ENCODE measurements around the gene TGFBR3L.
A peak's percentile ranks its signal among the peaks of the same experiment; 100 is the strongest.

TGFBR3L gene

DNA sequence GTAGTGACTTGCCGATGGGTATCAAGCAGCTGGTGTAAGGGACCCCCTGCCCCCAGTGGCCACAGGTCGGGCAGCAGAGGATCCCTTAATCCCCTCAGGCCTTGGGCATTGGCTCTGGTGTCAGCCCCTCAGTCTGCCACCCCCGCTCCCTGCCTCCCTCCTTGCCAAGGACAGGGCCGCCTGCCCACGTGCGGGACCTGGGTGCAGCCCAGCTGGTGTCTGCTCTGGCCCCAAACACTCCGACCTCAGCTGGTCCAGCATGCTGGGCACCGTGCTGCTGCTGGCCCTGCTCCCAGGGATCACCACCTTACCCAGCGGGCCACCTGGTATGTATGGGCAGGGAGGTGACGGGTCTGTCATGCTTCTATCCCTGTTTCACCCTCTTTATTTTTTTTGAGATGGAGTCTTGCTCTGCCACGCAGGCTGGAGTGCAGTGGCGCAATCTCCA, at the start of gene TGFBR3L:
Gene TGFBR3L (plus strand): TSS at position 233 of the 448 bp plus-strand sequence.
- in situ Hi-C loops (cut with MboI; ENCODE audit: low pct_unique_long_range_greater_than_20kb, low sequenced_read_pairs) = no loop called here

DNA sequence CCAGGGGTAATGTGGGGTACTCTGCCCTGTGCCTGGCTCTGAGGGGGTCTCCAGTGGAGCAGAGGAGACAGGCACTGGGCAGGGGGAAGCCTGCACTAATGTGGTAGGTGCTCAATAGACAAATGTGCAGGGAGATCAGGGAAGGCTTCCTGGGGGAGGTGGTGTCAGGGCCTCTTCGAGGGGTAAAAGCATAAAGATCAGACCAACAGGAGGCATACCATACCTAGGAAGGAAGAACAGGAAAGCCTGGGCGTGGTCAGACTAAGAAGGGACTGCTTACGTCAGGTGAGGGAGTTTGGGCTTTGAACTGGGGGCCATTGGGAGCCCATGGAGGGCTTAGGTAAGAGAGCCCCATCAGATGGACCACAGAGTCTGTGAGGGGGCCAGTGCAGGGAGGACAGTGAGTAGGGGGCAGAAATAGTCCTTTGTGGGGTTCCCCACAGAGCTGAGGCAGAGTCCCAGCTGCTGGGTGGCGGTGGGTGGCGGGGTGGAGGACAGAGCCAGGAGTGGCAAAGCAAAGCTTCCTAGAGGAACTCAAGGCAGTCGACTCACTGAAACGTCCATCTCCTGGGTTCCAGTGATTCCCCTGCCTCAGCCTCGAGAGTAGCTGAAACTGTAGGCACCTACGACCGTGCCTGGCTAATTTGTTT, 49.2 kb upstream of the TGFBR3L start:
- in situ Hi-C loops (cut with MboI; ENCODE audit: low pct_unique_long_range_greater_than_20kb, low sequenced_read_pairs) = no loop called here
- DNase-seq = no peak

More for the DNA sequence above, at the start of gene TGFBR3L:
- no peak for DNase-seq

GRCh38 chr19:7866399-7867091, 48.1 kb upstream of the TGFBR3L start:
- DNase-seq = no peak
- in situ Hi-C loops (cut with MboI; ENCODE audit: low pct_unique_long_range_greater_than_20kb, low sequenced_read_pairs) = no loop called here

- DNase-seq = no peak
- in situ Hi-C loops (cut with MboI; ENCODE audit: low pct_unique_long_range_greater_than_20kb, low sequenced_read_pairs) = no loop called here
Measured at GRCh38 chr19:7867092-7867844, 47.4 kb upstream of the TGFBR3L start.

- in situ Hi-C loops (cut with MboI; ENCODE audit: low pct_unique_long_range_greater_than_20kb, low sequenced_read_pairs) = no loop called here
- DNase-seq = no peak
Measured at GRCh38 chr19:7868326-7868670, 46.3 kb upstream of the TGFBR3L start.

DNA sequence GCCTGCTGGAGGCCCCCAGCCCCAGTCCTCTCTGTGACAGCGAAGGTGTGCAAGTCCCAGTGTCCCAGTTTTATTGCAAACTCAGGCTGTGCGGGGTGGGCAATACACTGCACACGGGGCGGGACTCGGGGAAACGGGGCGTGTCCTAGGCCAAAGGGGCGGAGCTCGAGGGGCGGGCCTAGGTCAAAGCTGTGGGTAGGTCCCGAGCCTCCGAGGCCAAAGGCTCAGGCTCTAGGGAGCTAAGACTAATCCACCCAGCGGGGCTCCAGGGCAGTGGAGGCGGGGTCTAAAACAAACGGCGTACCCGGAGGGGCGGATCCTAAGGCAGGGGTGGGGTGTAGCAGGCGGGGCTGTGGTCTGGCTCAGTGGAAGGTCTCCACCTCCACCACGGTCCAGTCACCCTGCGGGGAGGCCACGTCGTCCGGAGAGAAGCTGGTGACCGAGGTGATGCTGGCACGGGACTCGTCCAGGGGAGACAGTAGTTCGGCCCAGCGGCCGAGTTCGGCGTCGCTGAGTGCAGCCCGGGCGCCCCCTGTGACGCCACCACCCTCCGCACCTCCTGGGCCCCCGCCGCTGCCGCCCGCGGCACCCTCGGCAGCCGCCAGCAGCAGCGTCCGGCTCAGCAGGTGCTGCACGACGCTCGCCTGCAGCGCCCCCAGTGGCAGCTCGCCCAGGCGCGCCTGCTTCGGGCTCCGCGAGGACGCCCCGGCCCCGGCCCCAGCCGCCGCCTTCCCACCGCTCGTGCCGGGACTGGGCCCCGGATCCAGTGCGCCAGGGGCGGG, 45.8 kb upstream of the TGFBR3L start:
- peak; percentile 92 for DNase-seq
- in situ Hi-C loops (cut with MboI; ENCODE audit: low pct_unique_long_range_greater_than_20kb, low sequenced_read_pairs) = no loop called here

- in situ Hi-C loops (cut with MboI; ENCODE audit: low pct_unique_long_range_greater_than_20kb, low sequenced_read_pairs) = no loop called here
- DNase-seq = peak; percentile 77
Measured at GRCh38 chr19:7869453-7869909, 45.1 kb upstream of the TGFBR3L start.

DNA sequence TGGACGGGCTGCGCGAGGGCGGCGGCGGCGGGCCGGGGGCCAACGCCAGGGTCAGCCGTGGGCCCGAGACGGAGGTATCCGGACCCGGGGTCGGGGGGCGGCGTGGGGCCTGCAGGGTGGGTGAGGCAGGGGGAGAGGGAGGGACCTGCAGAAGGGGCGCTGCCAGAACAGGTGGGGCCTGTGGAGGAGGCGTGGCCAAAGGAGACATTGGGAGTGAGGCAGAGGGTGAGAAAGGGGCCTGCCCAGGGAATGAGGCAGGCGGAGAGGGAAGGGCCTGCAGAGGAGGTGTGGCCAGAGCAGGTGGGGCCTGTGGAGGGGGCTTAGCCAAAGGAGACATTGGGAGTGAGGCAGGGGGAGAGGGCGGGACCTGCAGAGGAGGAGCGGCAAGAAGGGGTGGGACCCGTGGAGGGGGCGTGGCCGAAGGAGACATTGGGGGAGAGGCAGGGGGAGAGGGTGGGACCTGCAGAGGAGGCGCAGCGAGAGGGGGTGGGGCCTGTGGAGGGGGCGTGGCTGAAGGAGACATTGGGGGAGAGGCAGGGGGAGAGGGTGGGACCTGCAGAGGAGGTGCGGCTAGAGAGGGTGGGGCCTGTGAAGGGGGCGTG, 44.6 kb upstream of the TGFBR3L start:
- peak; percentile 92 for DNase-seq
- in situ Hi-C loops (cut with MboI; ENCODE audit: low pct_unique_long_range_greater_than_20kb, low sequenced_read_pairs) = no loop called here

DNA sequence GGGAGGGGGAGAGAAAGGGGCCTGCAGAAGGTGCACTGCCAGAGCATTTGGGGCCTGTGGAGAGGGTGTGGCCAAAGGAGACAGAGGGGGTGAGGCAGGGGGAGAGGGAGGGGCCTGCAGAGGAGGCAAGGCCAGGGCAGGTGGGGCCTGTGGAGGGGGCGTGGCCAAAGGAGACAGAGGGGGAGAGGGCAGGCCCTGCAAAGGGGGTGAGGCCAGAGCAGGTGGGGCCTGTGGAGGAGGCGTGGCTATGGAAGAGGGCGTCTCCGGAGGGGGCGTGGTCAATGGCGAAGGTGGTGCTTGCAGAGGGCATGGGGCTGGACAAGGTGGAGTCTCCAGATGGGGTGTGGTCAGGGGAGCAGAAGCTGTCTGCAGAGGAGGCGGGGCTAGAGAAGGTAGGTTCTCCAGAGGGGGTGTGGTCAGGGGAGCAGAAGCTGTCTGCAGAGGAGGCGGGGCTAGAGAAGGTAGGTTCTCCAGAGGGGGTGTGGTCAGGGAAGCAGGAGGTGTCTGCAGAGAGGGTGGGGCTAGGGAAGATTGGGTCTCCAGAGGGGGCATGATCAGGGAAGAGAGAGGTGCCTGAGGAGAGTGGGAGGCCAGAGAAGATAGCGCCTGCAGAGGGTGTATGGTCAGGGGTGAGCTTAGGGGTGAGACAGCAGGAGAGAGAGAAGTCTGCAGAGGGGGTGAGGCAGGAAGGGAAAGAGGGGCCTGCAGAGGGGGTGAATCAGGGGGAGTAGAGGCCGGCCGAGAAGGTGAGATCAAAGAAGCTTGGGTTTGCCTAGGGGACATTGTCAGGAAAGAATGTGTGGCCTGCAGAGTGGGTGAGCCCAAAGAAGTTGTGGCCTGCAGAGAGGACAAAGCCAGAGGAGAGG, 43.8 kb upstream of the TGFBR3L start:
- peak; percentile 98 for DNase-seq
- in situ Hi-C loops (cut with MboI; ENCODE audit: low pct_unique_long_range_greater_than_20kb, low sequenced_read_pairs) = no loop called here

DNA sequence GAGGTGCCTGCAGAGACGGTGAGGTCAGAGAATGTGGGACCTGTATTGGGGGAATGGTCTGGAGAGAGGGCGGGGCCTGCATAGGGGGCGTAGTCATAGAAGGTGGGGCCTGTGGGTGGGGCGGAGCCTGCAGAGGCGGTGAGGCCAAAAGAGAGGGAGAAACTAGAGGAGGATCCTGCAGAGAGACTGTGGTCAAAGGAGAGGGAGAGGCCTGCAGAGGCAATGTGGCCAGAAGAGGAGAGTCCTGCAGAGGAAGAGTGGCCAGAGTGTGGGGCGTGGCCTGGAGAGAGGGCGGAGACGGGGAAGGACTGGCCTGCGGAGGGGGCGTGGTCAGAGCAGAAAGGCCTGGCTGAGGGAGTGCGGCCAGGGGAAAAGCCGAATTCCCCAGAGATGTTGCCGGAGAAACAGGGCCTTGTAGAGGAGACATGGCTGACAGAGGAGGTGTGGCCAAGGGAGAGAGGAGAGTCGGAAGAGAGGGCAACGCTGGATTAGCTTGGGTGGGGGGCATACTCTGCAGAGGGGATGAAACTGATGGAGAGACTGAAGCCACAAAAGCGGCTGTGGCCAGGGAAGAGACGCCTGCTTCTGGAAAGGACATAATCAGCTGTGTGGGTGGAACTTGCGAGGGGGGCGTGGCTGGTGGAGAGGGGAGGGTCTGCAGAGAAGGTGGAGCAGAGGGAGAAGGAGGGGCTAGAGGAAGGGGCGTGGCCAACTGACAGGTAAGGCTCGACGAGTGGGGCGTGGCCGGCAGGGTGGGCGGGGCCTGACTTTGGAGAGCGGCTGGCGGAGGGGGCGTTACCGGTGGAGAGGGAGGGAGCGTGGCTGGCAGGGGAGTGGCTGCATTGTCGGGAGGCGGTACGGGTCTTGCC, 43.0 kb upstream of the TGFBR3L start:
- peak; percentile 91 for DNase-seq
- in situ Hi-C loops (cut with MboI; ENCODE audit: low pct_unique_long_range_greater_than_20kb, low sequenced_read_pairs) = no loop called here

DNA sequence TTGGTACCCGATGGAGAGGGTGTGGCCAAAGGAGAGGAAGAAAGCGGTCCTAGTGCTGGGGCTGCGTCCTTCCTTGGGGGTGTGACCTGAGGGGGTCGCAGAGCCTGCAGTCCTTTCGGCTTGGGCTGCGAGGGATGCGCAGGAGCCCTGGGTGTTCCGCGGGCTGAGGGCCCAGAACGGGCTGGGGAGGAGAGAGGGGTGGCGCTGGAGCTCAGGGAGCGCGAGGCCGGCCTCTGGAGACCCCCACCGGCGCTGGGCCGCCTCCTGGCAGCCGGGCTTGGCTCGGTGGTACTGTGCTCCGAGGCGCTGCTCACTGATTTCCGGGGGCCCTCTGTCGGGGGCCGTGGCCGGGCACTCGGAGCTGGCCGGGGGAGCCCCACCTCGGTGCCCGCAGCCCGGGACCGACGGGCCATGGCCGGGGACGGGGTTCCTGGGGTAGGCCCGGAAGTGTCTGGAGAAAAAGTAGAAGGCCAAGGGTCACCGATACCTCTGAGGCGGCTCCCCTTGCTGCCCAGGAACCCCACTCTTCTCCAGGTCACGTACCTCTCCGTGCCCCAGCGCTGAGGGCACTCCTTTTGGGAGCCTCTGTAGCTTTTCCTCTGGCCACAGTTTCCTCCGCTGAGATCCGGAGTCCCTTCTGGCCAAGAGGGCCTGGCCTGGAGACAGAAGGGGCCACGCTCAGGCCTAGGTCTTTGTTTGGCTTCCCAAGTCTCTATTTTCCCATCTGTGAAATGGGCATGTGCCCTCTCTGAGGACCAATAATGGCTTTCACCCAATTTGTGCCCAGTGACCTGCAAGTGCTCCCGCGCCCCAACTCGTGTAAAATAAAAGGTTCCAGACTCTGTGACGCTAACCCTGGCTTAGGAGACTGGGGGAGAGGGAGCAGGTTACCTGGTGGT, 42.1 kb upstream of the TGFBR3L start:
- DNase-seq = no peak
- in situ Hi-C loops (cut with MboI; ENCODE audit: low pct_unique_long_range_greater_than_20kb, low sequenced_read_pairs) = no loop called here

GRCh38 chr19:7873304-7874075, 41.1 kb upstream of the TGFBR3L start:
- DNase-seq = no peak
- in situ Hi-C loops (cut with MboI; ENCODE audit: low pct_unique_long_range_greater_than_20kb, low sequenced_read_pairs) = no loop called here

GRCh38 chr19:7874076-7874896, 40.3 kb upstream of the TGFBR3L start, which contains the start of gene PRR36:
Gene PRR36 (minus strand): TSS chr19:7874390. CDS start chr19:7873689, 701 bp downstream.
- peak; percentile 27 for DNase-seq
- in situ Hi-C loops (cut with MboI; ENCODE audit: low pct_unique_long_range_greater_than_20kb, low sequenced_read_pairs) = no loop called here

- DNase-seq = no peak
- in situ Hi-C loops (cut with MboI; ENCODE audit: low pct_unique_long_range_greater_than_20kb, low sequenced_read_pairs) = no loop called here
Measured at GRCh38 chr19:7874897-7875273, 39.7 kb upstream of the TGFBR3L start.
